Measurements from ENCODE around the gene KNTC1.

DNA sequence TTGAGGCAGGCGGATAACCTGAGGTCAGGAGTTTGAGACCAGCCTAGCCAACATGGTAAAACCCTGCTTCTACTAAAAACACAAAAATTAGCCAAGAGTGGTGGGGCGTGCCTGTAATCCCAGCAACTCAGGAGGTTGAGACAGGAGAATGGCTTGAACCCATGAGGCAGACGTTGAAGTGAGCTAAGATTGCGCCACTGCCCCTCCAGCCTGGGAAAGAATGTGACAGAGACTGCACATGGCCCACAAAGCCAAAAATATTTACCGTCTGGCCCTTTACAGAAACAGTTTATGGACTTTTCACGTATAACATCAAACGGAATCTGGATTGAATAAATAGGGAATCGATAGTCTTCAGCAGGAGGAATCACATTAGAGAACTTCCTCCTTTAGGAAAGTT, 3.8 kb upstream of the KNTC1 start:
- TF ChIP-seq, protein P1, sequence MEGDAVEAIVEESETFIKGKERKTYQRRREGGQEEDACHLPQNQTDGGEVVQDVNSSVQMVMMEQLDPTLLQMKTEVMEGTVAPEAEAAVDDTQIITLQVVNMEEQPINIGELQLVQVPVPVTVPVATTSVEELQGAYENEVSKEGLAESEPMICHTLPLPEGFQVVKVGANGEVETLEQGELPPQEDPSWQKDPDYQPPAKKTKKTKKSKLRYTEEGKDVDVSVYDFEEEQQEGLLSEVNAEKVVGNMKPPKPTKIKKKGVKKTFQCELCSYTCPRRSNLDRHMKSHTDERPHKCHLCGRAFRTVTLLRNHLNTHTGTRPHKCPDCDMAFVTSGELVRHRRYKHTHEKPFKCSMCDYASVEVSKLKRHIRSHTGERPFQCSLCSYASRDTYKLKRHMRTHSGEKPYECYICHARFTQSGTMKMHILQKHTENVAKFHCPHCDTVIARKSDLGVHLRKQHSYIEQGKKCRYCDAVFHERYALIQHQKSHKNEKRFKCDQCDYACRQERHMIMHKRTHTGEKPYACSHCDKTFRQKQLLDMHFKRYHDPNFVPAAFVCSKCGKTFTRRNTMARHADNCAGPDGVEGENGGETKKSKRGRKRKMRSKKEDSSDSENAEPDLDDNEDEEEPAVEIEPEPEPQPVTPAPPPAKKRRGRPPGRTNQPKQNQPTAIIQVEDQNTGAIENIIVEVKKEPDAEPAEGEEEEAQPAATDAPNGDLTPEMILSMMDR (IDR thresholded peaks at IDR 0.05): no peak
- TF ChIP-seq EP300 (IDR thresholded peaks at IDR 0.05): no peak
